ENCODE measurements around the gene STX2. TPM values are rescaled to one million over a fixed set of nuclear protein-coding genes. Genes with fewer than 3 reads are reported as not detected.

The STX2 gene
- total RNA-seq, 2 donors from 2014 or later = 18.2 to 20.2 TPM

GRCh38 chr12:130792821-130793553 is 46.1 kb downstream of the STX2 start:
- WGBS, 2 experiments (ENCODE audit: insufficient coverage in 1 of 2, insufficient read length in 1 of 2) = 91 to 94% methylated on average over 11 to 20 of the region's 20 CpGs
- H3K36me3 Mint-ChIP-seq (ENCODE audit: low read depth) = peaks cover 38% of the 10 kb centered on the region
- H3K4me3 Mint-ChIP-seq = no peak overlapping the region
- H3K4me1 Mint-ChIP-seq = peaks cover 7% of the 10 kb centered on the region
- peaks cover 51% of the 10 kb centered on the region for H3K36me3 ChIP-seq (ENCODE audit: control insufficient read depth, insufficient read depth, low read length)
- no peaks in the 10 kb centered on the region for H3K9me3 ChIP-seq (ENCODE audit: control insufficient read depth, low read length)
- no peak overlapping the region for H3K27ac ChIP-seq (ENCODE audit: low read depth, low read length)
- H3K27ac Mint-ChIP-seq = no peak overlapping the region
- H3K27me3 ChIP-seq (ENCODE audit: control insufficient read depth, insufficient read depth, low read length, poor library complexity, severe bottlenecking) = no peaks in the 10 kb centered on the region
- peak; percentile 65 for DNase-seq
- no peaks in the 10 kb centered on the region for H3K9me3 Mint-ChIP-seq
- H3K9ac ChIP-seq (ENCODE audit: extremely low read depth, low read length, poor library complexity, severe bottlenecking) = no peak overlapping the region
- no peak for TF ChIP-seq CTCF (conservative IDR thresholded peaks at IDR 0.05)
- no peaks in the 10 kb centered on the region for H3K4me1 ChIP-seq (ENCODE audit: control insufficient read depth, insufficient read depth, low read length)
- H3K27me3 Mint-ChIP-seq (ENCODE audit: insufficient read depth) = no peaks in the 10 kb centered on the region
- no peak overlapping the region for H3K4me3 ChIP-seq (ENCODE audit: low read length)

DNA sequence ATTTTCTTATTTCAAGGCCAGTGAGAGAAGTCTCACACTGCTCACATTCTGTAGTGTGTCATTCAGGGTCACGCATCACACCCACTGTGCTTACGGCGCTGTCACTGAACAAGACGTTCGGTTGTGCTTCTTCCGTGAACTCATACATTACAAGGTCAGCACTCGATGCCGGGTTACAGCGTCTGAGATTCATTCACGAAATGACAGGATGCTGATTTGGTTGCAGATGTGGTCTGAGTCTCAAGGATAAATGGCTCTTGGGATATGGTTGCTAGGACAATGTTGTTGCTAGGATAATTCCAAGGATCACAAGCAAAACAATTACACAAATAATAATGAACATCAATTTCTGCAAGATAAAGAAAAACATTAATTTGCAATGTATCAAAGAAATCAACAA is 47.4 kb downstream of the STX2 start:
- no peak overlapping the region for H3K4me3 ChIP-seq (ENCODE audit: low read length)
- 82 to 96% methylated on average over 7 to 10 of the region's 10 CpGs for WGBS, 2 experiments (ENCODE audit: insufficient coverage in 1 of 2, insufficient read length in 1 of 2)
- Mint-ChIP-seq H3K27ac (no peak overlapping the region), H3K27me3 (ENCODE audit: insufficient read depth) (no peaks in the 10 kb centered on the region), H3K9me3 (no peaks in the 10 kb centered on the region), H3K4me3 (no peak overlapping the region), H3K36me3 (ENCODE audit: low read depth) (peaks cover 31% of the 10 kb centered on the region), H3K4me1 (peaks cover 12% of the 10 kb centered on the region)
- H3K4me1 ChIP-seq (ENCODE audit: control insufficient read depth, insufficient read depth, low read length) = no peaks in the 10 kb centered on the region
- TF ChIP-seq CTCF (conservative IDR thresholded peaks at IDR 0.05) = no peak
- no peak for DNase-seq
- peak overlapping the region; percentile 38 for H3K27ac ChIP-seq (ENCODE audit: low read depth, low read length)
- no peaks in the 10 kb centered on the region for H3K9me3 ChIP-seq (ENCODE audit: control insufficient read depth, low read length)
- H3K36me3 ChIP-seq (ENCODE audit: control insufficient read depth, insufficient read depth, low read length) = peaks cover 41% of the 10 kb centered on the region
- H3K27me3 ChIP-seq (ENCODE audit: control insufficient read depth, insufficient read depth, low read length, poor library complexity, severe bottlenecking) = no peaks in the 10 kb centered on the region
- H3K9ac ChIP-seq (ENCODE audit: extremely low read depth, low read length, poor library complexity, severe bottlenecking) = no peak overlapping the region

DNA sequence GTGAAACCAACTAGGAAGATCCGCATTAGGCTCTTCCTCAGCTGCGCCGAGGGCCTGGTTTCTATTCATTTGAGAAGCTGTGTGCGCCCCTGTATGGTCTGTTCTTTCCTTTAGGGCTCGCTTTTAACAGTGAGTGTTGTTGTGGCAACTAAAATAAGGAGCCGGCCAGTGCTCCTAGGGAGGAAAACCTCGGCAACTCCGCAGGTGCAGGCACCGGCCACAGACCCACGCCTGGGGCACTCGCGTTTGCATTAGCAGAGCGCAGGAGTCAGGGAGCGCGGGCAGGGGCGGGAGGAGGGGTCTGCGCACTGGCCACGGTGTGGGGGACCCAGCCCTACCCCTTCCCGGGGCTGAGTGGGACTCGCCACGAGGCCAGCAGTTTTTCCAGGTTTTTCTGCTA is 50.5 kb downstream of the STX2 start:
- Histone ChIP-seq H3K4me3 (ENCODE audit: low read length) (no peak overlapping the region), H3K9ac (ENCODE audit: extremely low read depth, low read length, poor library complexity, severe bottlenecking) (no peak overlapping the region), H3K36me3 (ENCODE audit: control insufficient read depth, insufficient read depth, low read length) (peaks cover 31% of the 10 kb centered on the region), H3K27ac (ENCODE audit: low read depth, low read length) (peak overlapping the region; percentile 81), H3K9me3 (ENCODE audit: control insufficient read depth, low read length) (peaks cover 11% of the 10 kb centered on the region), H3K4me1 (ENCODE audit: control insufficient read depth, insufficient read depth, low read length) (no peaks in the 10 kb centered on the region), H3K27me3 (ENCODE audit: control insufficient read depth, insufficient read depth, low read length, poor library complexity, severe bottlenecking) (no peaks in the 10 kb centered on the region)
- Mint-ChIP-seq H3K4me1 (peaks cover 12% of the 10 kb centered on the region), H3K27me3 (ENCODE audit: insufficient read depth) (peaks cover 1% of the 10 kb centered on the region), H3K36me3 (ENCODE audit: low read depth) (peaks cover 33% of the 10 kb centered on the region), H3K27ac (no peak overlapping the region), H3K9me3 (peaks cover 11% of the 10 kb centered on the region), H3K4me3 (no peak overlapping the region)
- no peak for TF ChIP-seq CTCF (conservative IDR thresholded peaks at IDR 0.05)
- 48 to 52% methylated on average over 12 to 21 of the region's 21 CpGs for WGBS, 2 experiments (ENCODE audit: insufficient coverage in 1 of 2, insufficient read length in 1 of 2)
- peak; percentile 78 for DNase-seq

All from endodermal cell (in vitro differentiated cells).